NOMO-1 (cell line): ENCODE data around the gene FAF1.
"Not testable (repeated sequence)": the region's sequence is repeated elsewhere in the genome, so short reads cannot be mapped to it uniquely, and the experiment has no call there.

Source experiments
- DNase-seq, 2 experiments: peaks; one replicate each; lab custom pipeline; 2025; ENCODE audit not compliant: unreplicated experiment in 2 of 2; lab: John Stamatoyannopoulos, UW

FAF1 gene

DNA sequence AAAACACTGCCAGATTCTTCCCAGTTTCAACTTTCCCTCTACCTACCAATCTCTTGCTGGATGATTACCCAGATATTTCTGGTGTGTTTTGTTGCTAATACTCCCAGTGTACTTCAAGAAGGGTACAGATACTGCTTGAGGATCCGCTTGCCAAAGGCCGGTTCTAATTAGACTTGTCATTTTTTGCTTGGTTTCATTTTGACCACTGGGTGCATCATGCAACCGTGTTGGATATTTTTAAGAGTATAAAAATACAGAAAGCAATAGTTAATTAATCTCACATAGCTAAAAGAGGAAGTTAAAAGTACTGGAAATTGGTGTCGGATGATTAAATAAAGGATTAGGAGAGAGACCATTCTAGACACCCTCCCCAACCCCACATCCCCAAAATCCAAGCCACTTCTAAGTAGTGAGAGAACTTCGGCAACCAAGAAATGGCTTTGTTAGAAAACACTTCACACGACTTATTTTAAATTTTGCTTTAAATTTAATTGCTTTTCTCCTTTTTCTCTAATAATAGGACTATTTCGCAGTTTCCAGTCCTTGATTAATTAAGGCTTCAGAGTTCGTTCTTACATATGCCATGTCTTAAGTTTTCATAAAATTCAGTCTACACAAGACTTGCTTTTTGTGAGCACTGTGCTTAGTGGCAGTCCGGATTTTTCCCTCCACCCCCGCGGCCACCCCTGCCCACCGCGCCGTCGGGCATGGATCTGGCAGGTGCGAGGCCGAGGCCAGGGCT, 7.5 kb upstream of the FAF1 start:
- peak in 1 of 2 experiments; percentile 50 for DNase-seq

DNA sequence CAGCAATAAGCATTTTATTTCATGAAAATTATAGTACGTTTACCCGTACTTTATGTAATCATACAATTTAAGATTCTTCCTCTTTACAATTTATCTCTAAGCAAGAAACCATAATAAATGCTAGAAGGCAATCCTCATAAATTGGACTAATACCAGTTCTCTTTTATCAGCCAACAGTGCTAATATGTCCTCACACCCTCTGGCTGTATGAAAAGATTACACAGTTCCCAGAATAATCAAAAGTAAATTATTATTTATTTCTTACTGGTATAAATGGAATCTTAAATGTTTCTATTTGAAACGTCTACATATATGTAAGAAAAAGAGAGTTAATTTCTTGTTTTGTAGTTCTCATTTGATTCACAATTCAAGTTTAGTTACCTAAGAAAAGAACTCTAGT, 6.9 kb upstream of the FAF1 start:
- no peak for DNase-seq

DNA sequence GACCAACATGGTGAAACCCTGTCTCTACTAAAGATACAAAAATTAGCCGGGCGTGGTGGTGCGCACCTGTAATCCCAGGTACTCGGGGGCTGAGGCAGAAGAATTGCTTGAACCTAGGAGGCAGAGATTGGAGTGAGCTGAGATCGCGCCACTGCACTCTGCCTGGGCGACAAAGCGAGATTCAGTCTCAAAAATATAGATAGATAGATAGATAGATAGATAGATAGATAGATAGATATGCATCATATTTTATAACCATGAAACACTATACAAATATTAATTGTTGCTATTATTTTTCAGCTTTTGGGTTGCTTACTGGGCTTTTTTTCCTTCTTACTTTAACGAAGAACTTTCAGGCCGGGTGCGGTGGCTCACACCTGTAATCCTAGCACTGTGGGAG, 4.8 kb upstream of the FAF1 start:
- no peak for DNase-seq

DNA sequence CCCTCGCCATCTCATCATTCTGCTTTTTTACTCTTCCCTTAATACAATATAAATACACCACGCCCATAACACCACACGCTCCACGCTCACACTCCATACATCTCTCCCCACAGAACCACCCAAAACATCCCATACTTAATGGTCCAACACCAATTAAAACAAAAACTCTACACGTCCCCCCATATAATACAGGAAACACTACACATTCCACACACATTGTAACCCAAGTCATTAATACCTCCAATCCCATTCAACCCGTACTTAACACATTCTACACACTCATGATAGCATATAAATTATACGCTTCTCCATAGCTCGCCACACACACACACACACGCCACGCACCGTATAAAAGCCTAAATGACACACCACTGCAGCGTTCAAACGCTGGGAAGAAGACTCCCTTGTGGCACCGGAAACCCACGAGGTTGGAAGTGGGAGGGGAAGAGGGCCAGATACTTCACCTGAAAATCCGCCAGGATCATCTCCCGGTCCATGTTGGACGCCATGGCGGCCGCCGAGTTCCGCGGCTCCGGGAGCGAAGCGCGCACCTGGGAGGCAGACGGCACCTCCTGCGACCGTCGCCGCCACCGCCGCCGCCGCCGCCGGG, 659 bp downstream of the FAF1 start:
- peak in 1 of 2 experiments; percentile 48 for DNase-seq

DNA sequence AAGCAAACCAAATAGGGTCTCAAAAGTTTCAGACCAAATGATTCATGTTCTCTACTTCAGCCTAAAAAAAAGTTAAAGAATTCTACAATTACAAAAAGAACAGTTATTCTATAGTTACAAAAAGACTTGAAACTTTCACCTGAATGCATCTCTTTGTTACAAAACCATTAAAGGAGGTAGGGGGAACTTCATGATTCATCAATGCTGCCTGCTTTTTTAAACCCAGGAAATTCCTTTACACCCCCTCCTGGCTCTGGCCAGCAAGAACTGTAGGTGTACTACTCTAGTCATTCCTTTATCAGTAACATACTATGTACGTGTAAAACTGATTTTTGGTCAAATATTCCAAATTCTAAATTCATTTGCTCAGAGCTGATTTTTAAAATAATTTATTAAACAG, 5.0 kb downstream of the FAF1 start:
- no peak for DNase-seq

DNA sequence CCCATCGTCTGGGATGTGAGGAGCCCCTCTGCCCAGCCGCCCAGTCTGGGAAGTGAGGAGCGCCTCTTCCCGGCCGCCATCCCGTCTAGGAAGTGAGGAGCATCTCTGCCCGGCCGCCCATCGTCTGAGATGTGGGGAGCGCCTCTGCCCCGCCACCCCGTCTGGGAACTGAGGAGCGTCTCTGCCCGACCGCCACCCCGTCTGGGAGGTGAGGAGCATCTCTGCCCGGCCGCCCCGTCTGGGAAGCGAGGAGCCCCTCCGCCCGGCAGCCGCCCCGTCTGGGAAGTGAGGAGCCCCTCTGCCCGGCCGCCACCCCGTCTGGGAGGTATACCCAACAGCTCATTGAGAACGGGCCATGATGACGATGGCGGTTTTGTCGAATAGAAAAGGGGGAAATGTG, 7.5 kb downstream of the FAF1 start:
- DNase-seq = not testable (repeated sequence)

DNA sequence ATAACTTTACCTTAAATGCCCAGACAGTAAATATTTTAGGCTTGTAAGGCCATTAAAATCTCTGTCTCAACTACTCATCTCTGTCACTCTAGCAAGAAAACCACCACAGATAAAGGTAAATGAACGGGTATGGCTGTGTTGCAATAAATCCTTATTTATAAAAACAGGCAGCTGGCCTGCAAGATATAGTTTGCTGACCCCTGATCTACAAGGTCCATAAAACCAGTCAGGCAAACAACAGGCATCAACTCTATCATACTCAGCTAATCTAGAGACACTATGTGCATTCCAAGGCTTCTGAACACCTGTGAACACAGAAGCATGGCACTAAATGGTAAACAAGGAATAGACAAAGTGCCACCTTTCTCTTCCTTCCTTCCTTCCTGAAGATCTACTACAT, 9.7 kb downstream of the FAF1 start:
- no peak for DNase-seq

DNA sequence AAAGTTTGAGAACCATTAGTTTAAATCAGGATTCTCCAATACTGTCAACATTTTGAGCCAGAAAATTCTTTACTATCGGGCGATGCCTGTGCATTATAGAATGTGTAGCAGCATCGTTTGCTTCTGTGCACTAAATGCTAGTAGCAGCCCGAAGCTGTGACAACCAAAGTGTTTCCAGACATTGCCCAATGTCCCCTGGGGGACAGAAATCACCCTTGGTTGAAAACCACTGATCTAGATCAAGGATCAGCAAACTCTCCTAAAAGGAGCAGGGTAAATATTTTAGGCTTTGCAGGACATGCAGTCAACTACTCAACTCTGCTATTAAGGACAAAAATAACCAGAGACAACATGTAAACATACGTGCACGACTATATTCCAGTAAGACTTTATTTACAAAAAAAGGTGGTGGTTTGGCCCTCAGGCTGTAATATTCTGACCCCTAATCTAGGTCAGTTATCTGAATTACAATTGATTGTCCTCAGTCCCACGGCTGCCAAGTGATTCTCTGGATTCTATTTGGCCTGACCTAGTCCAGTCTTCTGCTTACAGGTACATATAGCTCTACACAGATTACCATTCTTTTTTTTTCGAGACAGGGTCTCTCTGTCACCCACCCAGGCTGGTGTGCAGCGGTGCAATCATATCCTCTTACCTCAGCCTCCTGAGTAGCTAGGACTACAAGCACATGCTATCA, 10.6 kb downstream of the FAF1 start:
- no peak for DNase-seq

DNA sequence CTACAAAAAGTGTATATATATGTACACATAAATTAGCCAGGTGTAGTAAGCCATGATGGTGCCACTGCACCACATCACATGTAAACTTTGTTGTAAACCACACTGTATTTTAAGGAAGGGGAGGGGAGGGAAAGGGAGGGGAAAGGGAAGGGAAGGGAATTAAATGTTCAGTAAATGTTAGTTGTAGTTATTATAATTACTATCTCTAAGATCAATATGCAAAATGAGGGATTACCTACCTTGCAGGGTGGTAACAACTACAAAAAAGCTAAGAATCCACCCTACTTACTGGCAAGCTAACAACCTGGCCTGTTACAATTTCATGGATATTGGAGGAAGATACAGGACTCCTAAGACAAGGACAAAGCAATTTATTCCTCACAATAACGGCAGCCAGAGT, 17.7 kb downstream of the FAF1 start:
- DNase-seq = no peak

DNA sequence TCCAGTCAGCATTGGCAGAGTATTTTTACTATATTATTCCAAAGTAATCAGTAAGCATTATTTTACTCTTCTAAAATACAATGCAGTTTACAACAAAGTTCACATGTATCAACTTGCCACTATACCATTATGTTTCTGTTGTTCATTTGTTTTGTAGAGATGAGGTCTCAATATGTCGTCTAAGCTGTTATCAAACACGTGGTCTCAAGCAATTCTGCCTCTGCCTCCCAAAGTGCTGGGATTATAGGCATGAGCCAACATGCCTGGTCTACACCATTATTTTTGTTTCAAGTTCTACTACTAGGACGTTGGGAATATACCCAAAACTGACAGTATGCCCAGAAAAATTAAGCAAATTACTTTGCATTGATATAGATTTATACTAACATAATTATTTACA, 19.8 kb downstream of the FAF1 start:
- no peak for DNase-seq

DNA sequence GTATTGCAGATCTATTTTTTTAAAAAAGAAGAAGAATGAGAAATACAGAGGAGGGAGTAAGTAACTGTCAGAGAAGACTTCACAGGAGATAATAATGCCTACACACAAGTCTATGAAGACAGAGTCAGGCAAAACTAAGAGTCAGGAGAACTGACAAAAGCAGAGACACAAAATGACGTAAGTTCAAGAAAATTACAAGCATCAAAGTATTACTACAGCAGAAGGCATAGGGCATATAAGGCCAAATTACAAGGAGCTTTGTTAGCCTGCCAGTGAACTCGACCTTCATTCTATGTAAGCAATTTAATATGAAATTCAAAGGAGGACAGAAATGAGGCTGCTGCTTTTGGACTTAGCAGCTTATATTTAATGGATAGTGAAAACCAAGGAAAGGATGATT, 23.7 kb downstream of the FAF1 start:
- no peak for DNase-seq

DNA sequence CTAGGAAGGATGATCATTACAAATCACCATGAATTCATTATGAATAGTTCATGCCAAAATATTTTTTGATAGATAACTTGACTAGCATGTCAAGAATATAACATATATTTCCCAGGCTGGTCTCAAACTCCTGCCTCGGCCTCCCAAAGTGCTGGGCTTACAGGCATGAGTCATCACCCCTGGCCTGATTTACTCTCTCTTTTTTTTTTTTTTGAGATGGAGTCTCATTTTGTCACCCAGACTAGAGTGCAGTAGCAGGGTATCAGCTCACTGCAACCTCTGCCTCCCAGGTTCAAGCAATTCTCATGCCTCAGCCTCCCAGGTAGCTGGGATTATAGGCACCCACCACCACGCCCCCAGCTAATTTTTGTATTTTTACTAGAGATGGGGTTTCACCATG, 24.8 kb downstream of the FAF1 start:
- DNase-seq = not testable (repeated sequence)

DNA sequence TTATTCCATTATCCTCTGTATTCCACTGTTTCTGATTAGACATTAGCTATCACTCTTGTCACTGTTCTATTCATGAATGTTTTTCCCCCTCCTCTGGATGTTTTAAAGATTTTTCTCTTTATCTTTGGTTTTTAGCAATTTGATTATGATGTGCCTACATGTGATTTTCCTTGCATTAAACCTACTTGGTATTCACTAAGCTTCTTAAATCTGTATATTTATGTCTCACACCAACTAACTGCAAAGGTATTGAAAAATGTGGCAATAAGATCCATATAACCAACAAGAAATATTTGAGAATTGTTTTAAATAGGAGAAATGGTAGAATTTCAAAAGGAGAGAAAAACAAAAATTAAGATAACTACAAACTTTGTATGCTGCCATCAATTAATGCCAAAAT, 25.2 kb downstream of the FAF1 start:
- no peak for DNase-seq

DNA sequence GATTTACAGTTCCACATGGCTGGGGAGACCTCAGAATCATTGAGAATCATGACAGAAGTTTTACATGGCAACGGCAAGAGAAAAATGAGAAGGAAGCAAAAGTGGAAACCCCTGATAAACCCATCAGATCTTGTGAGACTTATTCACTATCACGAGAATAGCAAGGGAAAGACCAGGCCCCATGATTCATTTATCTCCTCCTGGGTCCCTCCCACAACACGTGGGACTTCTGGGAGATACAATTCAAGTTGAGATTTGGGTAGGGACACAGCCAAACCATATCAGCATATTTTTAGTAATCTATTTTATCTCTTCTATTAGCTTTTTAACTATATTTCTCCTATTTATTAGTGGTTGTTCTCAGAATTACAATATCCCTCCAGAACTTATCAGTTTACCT, 26.3 kb downstream of the FAF1 start:
- DNase-seq = not testable (repeated sequence)

DNA sequence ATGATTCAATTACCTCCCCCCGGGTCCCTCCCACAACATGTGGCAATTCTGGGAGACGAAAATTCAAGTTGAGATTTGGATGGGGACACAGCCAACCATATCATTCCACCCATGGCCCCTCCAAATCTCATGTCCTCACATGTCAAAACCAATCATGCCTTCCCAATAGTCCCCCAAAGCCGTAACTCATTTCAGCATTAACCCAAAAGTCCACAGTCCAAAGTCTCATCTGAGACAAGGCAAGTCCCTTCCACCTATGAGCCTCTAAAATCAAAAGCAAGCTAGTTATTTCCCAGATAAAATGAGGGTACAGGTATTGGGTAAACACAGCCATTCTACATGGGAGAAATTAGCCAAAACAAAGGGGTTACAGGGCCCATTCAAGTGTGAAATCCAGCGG, 28.0 kb downstream of the FAF1 start:
- not testable (repeated sequence) for DNase-seq

DNA sequence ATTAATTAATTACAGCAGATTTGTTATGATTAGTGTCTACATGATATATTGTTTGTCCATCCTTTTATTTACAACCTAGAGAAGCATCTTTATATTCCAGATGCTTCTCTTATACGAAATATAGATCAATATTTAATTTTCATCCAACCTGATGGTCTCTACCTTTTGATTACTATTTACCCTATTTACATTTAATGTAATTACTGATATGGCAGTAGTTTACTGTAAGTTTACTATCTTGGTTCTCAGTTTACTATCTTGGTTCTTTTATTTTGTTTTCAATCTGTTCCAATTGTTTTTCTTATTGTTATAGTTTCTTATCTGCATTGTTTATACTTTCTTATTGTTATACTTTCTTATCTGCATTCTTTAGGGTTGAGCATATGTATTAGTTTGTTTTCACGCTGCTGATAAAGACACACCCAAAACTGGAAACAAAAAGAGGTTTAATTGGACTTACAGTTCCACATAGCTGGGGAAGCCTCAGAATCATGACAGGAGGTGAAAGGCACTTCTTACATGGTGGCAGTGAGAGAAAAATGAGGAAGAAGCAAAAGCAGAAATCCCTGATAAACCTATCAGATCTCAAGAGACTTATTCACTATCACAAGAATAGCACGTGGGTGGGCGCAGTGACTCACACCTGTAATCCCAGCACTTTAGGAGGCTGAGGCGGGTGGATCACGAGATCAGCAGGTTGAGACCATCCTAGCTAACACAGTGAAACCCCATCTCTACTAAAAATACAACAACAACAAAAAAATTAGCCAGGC, 28.9 kb downstream of the FAF1 start:
- peak; percentile 11 to 34 for DNase-seq

DNA sequence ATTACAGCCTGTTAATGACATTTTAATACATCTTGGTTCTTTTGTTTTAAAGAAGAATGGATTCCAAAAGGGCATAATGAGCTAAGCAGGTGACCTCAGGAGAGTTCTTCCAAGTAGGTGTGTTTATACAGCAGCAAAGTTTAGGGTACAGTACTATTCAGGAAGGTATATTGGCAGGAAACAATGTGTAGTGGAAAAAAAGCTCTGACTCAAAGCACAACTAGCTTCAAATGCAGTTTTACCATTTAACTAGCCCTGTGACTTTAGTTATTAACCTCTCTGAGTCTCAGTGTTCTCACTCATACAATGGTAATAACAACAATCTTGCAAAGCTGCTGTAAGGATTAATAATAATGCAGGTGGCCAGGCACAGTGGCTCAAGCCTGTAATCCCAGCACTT, 29.9 kb downstream of the FAF1 start:
- DNase-seq = no peak

DNA sequence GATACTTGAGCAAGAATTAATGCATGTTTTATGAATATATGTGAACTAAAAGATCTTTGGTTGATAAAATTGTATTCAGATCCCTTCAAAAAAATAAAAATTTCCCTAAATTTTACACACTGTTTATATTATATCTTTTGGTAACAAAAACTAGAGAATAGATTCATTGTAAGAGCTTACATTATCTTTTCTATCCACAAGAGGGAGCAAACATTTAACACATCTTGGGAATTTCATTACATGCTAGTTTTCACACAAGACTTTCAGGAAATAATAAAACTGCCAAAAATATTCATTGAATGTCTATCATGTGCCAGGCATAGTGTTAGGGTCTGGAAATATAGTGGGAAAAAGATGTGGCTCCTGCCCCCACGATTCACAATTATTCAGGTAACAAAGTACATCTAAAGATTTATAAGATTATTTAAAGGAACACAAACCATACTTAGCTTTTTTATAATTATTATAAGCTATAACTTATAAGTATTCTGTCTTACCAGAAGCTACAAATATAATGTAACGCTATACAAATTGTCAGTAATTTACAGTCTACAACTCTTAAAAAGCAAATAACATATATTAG, 30.6 kb downstream of the FAF1 start:
- peak in 1 of 2 experiments; percentile 57 for DNase-seq

DNA sequence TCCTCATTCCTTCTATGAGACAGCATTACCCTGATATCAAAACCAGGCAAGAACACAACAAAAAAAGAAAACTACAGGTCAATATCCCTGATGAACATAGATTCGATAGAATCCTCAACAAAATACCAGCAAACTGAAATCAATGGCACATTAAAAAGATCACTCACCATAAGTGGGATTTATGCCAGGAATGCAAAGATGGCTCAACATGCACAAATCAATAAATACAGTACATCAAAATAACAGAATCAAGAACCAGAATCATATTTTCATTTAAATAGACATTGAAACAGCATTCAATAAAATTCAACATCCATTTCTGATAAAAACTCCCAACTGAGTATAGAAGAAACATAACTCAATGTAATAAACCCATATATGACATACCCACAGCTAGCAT, 36.5 kb downstream of the FAF1 start:
- DNase-seq = no peak

DNA sequence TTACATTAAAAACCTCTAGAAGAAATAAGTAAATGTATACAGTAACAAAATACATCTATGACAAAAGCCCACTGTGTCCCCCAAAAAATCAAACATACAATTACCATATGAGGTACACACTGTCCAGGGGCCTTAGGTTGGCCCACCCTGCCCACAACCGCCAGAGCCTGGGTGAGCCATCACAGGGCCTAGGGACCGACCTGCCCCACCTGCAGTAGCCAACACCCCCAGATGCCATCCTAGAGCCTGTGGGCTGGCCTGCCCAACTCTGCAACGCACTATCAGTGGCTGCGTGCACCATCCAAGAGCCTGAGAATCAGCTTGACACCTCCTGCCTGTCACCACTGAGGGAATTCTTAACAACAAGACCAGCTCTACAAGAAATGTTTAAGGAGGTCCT, 39.0 kb downstream of the FAF1 start:
- DNase-seq = no peak

DNA sequence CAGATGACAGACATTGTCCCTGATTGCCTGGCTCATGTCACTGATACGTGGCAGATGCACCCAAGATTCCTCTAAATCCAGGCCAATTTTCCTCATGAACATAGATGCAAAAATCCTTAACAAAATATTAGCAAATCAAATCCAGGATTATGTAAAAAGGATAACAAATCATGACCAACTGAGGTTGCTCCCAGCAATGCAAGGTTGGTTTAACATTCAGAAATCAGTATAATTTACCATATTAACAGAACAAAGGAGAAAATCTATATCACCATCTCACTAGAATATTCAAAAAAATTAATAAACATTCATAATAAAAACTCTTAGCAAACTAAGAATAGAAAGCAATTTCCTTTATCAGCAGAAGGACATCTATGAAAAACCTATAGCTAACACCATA, 39.7 kb downstream of the FAF1 start:
- no peak for DNase-seq
